GM21619 (cell line): ENCODE data around the gene XKR7.

Experiments
- ATAC-seq: cut with Tn5 transposase; IDR thresholded peaks from one replicate; pipeline ENCODE4 v1.9.1; 2021; ENCODE audit not compliant: unreplicated experiment

XKR7 gene

DNA sequence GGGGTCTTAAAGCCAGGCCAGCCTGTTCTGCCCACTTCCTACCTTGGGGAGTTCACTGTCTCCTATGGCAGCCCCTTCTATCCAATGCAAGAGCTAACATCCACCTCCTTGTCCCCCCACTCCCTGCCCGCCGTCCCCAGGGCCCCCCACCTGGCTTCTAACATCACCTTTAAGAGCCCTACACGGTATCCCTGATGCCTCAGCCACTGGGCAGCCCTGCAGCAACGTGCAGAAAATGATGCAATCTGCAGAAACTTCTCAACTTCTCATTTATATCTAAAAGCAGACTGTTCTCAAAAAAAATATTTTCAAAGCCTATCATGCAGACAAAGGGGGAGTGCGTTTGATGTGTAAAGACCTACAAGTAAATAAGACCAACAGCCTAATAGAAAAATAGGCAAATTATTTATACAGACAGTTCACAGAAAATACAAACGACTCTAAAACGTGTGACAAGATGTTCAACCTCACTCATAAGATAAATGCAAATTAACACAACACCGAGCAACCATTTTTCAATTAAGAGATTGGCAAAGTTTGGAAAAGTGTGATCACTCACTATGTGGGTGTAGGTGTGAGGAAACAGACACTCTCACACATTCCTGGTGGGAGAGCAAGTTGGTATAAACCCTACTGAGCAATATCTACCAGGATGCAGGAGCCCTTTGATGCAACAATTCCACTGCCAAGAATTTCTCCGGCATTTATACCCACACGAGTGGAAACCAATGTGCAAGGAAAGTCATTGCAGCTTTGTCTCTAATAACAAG is 69.0 kb downstream of the XKR7 start:
- ATAC-seq, result no peak

DNA sequence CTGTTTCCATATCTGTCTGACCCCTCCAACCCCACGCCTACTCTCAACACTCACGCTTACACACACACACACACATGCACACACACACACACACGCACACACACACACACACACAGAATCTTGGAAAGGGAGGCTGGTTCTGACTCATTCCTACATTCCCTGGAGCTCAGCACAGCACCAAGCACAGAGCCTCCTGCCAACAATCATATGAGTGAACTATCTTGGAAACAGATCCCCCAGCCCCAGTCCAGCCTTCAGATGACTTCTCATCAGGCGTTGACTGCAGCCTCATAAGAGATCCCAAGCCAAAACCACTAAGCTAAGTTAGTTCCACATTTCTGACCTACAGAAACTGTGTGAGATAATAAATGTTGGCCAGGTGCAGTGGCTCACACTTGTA is 70.0 kb downstream of the XKR7 start:
- ATAC-seq, result no peak

DNA sequence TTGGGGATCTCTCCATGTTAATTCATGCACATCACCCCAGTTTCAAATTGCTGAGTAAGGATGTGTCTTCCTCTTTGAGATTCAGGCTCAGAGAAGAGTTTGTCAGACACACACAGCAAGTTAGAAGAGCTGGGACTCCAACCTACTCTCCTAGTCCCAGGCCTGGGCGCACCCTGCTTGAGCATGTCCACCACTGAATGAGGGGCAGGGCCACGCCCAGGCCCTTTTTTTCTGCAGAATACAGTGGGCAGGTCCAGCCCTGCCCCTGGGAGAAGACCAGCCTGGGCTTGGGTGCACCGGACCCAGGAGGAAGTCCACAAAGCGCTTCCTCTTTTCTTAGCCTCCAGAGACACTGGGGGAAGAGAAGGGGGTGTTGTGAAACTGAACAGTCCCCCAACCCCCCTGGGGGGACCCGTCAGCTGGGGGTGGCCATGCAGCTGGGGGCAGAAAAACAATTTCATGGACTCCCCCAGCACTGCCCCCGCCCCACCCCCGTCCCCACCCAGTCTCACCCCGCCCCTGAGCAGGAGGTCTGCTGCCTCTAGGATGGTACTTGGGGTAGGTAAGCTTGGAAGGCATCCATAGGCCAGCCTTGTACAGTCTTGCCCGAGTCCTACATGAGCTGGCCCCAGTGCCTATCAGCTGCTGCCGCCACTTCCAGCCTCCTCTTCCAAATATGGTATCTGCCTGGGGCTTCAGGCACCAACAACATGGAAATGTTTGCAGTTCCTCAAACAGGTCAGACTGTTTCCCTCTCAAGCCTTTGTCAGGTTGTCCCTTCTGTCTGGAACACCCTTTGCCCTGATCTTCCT is 72.4 kb downstream of the XKR7 start:
- ATAC-seq, result no peak

DNA sequence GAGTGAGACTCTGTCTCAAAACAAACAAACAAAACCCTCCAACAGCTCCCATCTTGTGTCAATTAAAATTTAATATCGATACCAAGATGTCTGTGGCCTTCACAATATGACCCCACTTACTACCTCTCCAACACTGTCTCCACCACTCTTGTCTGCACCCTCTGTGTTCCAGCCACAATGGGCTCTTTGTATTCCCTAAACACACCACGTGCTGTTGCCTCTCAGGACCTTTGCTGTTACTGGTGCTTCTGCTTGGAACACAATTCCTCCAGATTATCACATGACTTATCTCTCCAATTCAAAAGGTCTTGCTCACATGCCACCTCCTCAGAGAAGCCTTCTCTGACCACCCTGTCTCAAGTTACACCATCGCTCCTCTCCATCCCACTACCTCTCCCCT is 78.0 kb downstream of the XKR7 start:
- no peak for ATAC-seq

DNA sequence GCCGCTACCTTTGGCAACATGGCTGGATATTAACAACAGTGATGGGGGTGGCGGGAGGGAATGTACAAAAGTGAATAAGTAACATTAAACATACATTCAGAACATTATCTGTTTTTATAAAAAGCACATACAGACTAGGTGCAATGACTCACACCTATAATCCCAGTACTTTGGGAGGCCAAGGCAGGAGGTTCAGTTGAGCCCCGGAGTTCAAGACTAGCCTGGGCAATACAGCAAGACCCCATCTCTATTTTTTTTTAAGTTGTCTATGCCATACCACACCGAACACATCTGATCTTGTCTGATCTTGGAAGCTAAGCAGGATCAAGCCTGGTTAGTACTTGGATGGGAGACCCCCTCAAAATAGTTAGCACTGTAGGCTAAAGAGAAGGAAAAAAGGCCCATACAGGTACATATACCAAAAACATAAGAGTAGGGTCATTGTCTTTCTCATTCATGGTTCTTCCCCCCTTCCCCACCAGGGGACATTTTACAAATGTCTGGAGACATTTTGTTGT is 82.4 kb downstream of the XKR7 start:
- no peak for ATAC-seq

DNA sequence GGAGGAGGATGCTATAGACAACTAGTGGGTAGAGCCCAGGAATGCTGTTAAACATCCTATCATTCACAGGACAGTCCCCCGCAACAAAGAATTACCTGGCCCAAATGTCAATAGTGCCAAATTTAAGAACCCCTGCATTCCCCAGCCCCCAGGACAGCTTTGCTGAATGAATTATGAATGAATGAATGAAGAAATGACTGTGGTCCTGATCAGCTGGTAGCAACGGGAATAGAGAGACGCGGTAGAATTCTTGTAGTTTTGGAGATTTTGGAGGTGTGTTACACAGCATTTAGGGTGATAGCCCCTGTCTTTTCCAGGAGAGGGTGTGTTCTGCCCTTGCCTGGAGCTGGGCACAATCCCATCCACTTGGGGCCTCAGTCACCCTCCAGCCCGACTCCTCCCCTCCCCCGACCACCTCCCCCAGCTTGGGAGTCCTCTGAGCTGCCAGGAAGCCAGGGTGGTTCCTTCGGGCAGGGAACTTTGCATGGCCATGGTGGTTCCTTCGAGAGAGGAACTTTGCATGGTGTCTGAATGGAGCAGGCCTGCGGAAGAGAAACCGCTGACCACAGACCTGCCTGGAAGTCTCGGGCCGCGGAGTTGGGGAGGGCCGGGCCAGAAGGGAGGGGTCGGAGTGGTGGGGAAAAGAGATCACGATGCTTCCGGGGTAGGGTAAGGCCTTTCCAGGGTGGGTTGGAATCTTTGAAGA is 83.1 kb downstream of the XKR7 start:
- no peak for ATAC-seq

DNA sequence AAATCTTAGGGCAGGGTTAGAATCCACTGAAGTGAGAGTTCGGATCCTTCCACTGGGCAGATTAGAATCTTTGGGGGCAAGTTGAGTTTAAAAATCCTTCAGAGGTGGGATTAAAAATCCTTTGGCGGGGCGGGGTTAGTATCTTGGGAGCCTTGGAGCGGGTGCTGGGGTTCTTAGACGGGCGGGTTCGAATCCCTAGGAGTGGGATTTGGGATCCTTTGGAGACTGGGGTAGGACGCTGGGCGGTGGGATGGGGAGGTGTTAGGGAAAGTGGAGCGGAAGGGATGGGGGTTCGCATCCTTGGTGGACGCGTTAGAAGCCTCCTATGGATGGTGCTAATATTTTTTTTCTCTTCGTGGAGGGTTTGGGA is 83.8 kb downstream of the XKR7 start:
- ATAC-seq, result no peak

DNA sequence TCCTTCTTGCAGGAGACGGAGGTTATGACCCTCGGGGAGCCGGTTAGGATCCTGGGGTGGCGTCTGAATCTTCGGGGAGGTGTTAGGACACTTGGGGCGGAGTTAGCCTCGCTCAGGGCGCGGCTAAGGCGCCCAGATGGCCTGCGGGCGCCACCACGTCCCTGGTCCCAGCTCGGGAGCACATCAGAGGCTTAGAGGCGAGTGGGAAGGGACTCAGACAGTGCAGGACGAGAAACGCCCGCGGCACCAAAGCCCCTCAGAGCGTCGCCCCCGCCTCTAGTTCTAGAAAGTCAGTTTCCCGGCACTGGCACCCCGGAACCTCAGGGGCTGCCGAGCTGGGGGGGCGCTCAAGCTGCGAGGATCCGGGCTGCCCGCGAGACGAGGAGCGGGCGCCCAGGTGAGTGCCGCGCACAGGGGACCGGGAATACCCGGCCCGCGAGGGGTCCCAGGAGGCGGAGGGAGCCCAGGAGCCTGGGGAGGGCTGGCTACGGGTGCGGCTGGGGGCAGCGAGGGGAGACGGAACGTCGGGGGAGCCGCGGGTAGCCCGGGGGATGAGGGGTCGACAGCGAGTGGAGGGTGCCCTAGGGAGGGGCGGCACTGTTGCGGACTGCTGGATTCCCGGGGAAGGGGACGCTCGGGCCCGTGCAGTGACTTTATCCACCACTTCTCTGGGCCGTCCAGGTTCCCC is 84.3 kb downstream of the XKR7 start, which contains the start of gene HCK:
TSS of gene HCK (plus strand) at position 153 of the 688 bp plus-strand sequence.
- ATAC-seq, result no peak

DNA sequence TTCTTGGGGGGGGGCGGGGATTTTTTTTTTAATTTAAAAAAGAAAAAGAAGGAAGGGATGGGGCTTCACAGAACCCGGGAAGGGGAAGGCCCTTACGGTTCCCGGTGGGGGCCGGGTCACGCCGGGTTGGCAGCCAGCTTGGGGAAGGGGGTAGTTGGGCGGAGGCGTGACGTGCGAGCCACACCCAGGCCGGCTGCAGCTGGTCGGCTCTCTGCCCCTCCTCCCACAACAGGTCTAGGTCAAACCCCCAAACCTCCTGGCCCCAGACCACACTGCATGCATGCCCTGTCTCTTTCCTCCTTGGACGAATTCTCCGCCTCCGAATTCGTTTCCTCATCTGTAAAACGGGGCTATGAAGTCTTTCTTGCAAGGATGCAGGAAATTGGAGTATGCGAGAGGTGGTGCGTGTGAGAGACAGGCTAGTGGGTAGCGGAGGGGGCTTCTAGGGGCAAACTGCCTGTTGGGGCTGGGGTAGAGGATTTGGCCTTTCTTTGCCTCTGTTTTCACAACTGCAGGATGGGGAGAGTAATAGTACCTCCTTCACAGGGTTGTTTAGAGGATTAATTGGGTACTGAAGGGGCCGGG is 84.9 kb downstream of the XKR7 start:
- no peak for ATAC-seq
